HG03520 (cell line): ENCODE data around the gene TNFSF4.
"Not testable (repeated sequence)": the region's sequence is repeated elsewhere in the genome, so short reads cannot be mapped to it uniquely, and the experiment has no call there.

ENCODE experiments used
- ATAC-seq: cut with Tn5 transposase; IDR thresholded peaks from one replicate; pipeline ENCODE4 v1.9.1; 2021; ENCODE audit warnings: mild to moderate bottlenecking, moderate library complexity; ENCODE audit not compliant: unreplicated experiment

The TNFSF4 gene

DNA sequence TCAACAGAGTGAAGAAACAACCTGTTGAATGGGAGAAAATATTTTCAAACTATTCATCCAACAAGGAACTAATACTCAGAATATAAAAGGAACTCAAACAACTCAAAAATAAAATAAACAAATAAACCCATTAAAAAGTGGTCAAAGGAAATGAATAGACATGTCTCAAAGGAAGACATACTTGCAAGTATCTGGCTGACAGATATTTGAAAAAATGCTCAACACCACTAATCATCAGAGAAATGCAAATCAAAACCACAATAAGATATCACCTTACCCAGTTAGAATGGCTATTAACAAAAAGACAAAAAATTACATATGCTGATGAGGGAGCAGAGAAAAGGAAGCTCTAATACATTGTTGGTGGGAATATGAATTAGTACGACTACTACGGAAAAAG, 38.2 kb downstream of the TNFSF4 start:
- no peak for ATAC-seq

GRCh38 chr1:173164686-173165085, 42.4 kb downstream of the TNFSF4 start:
- ATAC-seq, result no peak

- ATAC-seq, result no peak
Observed at GRCh38 chr1:173164178-173164577, 43.0 kb downstream of the TNFSF4 start.

DNA sequence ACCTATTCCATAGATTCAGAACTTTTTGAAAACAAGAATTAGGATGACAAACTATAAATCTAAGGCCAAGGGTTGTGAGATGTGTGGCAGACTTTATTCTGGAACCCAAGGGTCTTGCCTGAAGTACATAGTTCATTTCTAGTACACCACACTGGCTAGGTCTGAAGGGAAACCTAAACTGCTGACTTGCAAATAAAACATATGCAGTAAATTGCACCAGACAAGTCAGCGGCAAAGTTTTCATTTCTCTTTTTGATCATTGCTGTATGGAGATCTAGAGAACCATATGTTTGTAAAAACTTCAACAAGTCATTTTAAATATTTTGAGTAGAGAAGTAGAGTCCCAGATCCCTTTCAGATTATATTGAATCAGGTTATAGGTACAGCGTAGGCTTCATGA, 43.9 kb downstream of the TNFSF4 start:
- no peak for ATAC-seq

- ATAC-seq, result no peak
Observed at GRCh38 chr1:173162601-173163000, 44.5 kb downstream of the TNFSF4 start.

GRCh38 chr1:173161510-173162221, 45.5 kb downstream of the TNFSF4 start:
- ATAC-seq, result no peak

- ATAC-seq, result not testable (repeated sequence)
Observed at GRCh38 chr1:173153964-173154363, 53.2 kb downstream of the TNFSF4 start.

DNA sequence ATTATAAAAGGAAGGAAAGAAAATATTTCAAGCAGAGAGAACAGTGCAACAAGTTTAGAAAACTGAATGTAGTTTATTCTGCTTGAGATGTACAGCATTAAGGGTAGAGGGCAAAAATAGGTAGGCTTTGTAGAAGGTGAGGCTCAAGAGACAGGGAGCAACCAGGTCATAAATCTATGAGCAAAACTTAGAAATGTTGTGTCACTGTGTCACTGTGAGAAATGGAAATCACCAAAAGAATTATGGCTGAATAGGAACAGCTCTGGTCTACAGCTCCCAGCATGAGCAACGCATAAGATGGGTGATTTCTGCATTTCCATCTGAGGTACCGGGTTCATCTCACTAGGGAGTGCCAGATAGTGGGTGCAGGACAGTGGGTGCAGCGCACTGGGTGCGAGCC, 53.6 kb downstream of the TNFSF4 start:
- ATAC-seq, result no peak

GRCh38 chr1:173152598-173152997, 54.5 kb downstream of the TNFSF4 start:
- no peak for ATAC-seq

DNA sequence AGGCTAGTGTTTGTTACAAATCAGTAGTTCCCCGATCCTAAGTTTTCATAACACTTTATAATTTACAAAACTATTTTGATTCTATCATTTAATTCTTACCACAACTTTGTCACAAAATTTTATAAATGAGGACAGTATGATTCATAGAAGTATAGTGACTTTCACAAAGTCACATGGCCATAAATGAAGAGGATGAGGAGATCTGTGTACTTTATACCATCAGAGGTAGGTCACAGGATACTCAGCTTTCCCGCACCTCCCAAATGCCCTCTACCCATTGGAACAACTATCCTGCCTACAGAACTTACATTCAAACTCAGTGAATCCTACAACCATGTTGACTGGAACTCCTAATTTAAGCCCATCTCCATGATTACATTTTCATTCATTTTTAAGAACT, 56.3 kb downstream of the TNFSF4 start:
- no peak for ATAC-seq

- no peak for ATAC-seq
Observed at GRCh38 chr1:173149887-173150286, 57.2 kb downstream of the TNFSF4 start.

DNA sequence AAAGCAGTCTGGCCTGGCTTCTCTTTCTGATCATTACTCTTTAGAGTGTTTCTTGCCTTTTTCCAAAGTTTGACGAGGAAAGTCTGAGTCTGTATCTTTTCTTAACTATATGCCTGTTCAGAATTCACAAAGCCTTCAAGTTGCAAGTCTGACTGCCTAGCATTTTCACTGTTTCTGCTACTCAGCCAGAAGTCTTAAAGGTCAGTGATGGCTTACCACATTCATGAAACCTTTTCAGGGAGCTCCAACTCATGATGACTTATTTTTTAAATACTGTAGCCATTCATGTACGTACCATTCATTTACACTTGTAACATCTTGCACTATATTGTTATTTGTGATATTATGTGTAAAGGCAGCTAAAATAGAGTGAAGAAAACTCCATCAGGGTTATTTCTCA, 58.2 kb downstream of the TNFSF4 start:
- ATAC-seq, result no peak

DNA sequence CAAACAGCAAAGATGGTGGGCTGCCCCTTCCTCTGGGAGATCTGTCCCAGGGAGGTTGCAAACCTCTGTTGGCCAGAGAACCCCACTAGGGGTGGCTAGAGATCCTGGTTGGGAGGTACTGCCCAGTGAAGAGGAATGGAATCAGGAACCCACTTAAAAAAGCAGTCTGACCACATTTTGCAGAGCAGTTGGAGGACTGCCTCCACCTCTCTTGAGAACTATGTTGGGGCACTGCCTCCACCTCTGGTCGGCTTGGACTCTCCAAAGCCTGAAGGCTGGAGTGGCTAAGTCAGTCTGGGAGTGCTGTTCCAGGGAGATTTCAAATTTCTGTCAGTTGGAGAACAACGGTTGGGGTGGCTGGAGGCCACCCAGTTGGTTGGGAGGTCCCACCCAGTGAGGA, 58.6 kb downstream of the TNFSF4 start:
- ATAC-seq, result no peak

DNA sequence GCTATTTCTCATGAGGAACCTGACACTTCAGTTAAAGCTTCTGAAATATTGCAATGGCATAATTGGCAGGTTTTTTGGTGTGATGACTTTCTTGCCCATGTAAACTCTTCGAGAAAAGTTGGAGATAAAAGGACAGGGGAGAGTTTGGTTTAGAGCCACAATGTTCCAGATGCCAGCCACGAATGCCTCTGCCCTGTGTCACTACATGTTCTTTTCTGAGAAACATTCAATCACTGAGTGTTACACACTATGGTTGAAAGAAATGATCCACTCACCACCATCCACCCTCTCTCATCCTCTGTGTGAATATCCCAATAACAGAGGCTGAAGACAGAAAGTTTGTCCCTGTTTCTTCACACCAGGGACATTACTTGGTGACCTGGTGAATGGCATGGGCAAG, 66.4 kb downstream of the TNFSF4 start:
- ATAC-seq, result no peak

DNA sequence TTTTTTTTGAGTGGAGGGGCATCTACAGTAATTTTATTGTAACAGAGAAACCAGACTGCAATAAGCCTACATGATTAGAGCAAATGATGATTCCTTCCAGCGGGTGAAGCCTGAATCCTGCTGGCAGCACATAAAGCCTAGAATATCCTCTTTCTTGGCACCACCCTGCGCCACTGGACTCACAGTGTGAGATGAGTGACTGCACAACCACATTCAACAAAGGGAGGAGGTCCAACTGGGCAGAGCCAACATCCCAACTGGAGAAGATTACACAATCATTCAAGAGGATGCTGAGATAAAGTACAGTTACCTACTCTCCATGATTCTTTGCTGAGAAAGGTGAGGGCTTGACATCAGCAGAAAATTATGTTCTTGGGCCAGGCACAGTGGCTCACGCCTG, 67.4 kb downstream of the TNFSF4 start:
- no peak for ATAC-seq

GRCh38 chr1:173137107-173137706, 69.9 kb downstream of the TNFSF4 start:
- ATAC-seq, result no peak

- no peak for ATAC-seq
Observed at GRCh38 chr1:173134800-173135199, 72.3 kb downstream of the TNFSF4 start.

- no peak for ATAC-seq
Observed at GRCh38 chr1:173134029-173134428, 73.1 kb downstream of the TNFSF4 start.
